Liver (tissue), 9 donors: ENCODE results near the gene ABCC1. TPM values are rescaled to one million over a fixed set of nuclear protein-coding genes. Genes with fewer than 3 reads are reported as not detected.
"Not testable (repeated sequence)": the region's sequence is repeated elsewhere in the genome, so short reads cannot be mapped to it uniquely, and the experiment has no call there.

Source experiments
- DNase-seq: peaks from one replicate; pipeline ENCODE4 v3.0.0-alpha.2; 2017; ENCODE audit warnings: low spot score
- H3K27ac ChIP-seq, 2 donors: one replicate each; pipeline ENCODE4 v1.7.0; 2013; ENCODE audit warnings: inconsistent platforms in 2 of 2, low read length in 2 of 2, control low read depth in 1 of 2, low read depth in 1 of 2, mild to moderate bottlenecking in 1 of 2
- H3K27me3 ChIP-seq, 4 donors: one replicate each; pipeline versions ENCODE4 v1.6.1 to v1.7.0; 2013; ENCODE audit warnings: low read length in 3 of 4, inconsistent platforms in 1 of 4, mild to moderate bottlenecking in 1 of 4, moderate library complexity in 1 of 4; ENCODE audit not compliant: control insufficient read depth in 4 of 4, insufficient read depth in 4 of 4
- H3K36me3 ChIP-seq, 4 donors: one replicate each; pipeline versions ENCODE4 v1.6.1 to v1.7.0; 2013; ENCODE audit warnings: low read length in 3 of 4, mild to moderate bottlenecking in 3 of 4, low read depth in 1 of 4, moderate library complexity in 1 of 4; ENCODE audit not compliant: control insufficient read depth in 4 of 4, insufficient read depth in 3 of 4
- H3K4me1 ChIP-seq, 4 donors: one replicate each; pipeline versions ENCODE4 v1.6.1 to v1.7.0; 2013; ENCODE audit warnings: low read length in 3 of 4, mild to moderate bottlenecking in 3 of 4, moderate library complexity in 1 of 4; ENCODE audit not compliant: control insufficient read depth in 4 of 4, insufficient read depth in 4 of 4
- H3K4me3 ChIP-seq, 3 donors: one replicate each; pipeline versions ENCODE4 v1.6.1 to v1.7.0; 2013; ENCODE audit warnings: low read length in 3 of 3, control low read depth in 1 of 3, low read depth in 1 of 3, mild to moderate bottlenecking in 1 of 3
- H3K9ac ChIP-seq, 2 donors: one replicate each; pipeline ENCODE4 v1.7.0; 2013; ENCODE audit warnings: low read length in 2 of 2, mild to moderate bottlenecking in 2 of 2, moderate library complexity in 2 of 2, control low read depth in 1 of 2, low read depth in 1 of 2
- H3K9me3 ChIP-seq, 4 donors: one replicate each; pipeline versions ENCODE4 v1.6.1 to v1.7.0; 2013; ENCODE audit warnings: low read length in 3 of 4; ENCODE audit not compliant: control insufficient read depth in 4 of 4
- CTCF ChIP-seq: fragments of 150-350 bp; IDR thresholded peaks from 2 replicates; pipeline ENCODE4 v1.5.1; 2017; ENCODE audit warnings: improper control_type of control experiment, low read depth, low read length; ENCODE audit not compliant: missing input control
- EGR1 ChIP-seq, 2 donors: IDR thresholded peaks; 2 replicates each; pipeline ENCODE4 v1.6.1; 2016 to 2018; ENCODE audit warnings: antibody characterized with exemption in 2 of 2, low read depth in 2 of 2
- FOXA2 ChIP-seq: IDR thresholded peaks from 2 replicates; pipeline ENCODE4 v1.6.1; 2016; ENCODE audit warnings: antibody characterized with exemption
- GABPA ChIP-seq, 2 donors: IDR thresholded peaks in 1 of 2; conservative IDR thresholded peaks in 1 of 2; 2 replicates each; pipeline ENCODE4 v1.6.1; 2016; ENCODE audit warnings: antibody characterized with exemption in 2 of 2, mild to moderate bottlenecking in 1 of 2, moderate library complexity in 1 of 2
- HNF4A ChIP-seq, 2 donors: conservative IDR thresholded peaks; 2 replicates each; pipeline ENCODE4 v1.6.1; 2016; ENCODE audit warnings: antibody characterized with exemption in 2 of 2, mild to moderate bottlenecking in 2 of 2
- HNF4G ChIP-seq: IDR thresholded peaks from 2 replicates; pipeline ENCODE4 v1.6.1; 2016; ENCODE audit warnings: antibody characterized with exemption
- JUND ChIP-seq, 2 donors: IDR thresholded peaks; 2 replicates each; pipeline ENCODE4 v1.6.1; 2016; ENCODE audit warnings: antibody characterized with exemption in 2 of 2
- NR2F2 ChIP-seq: IDR thresholded peaks from 2 replicates; pipeline ENCODE4 v1.6.1; 2016; ENCODE audit warnings: antibody characterized with exemption
- SP1 ChIP-seq: IDR thresholded peaks from 2 replicates; pipeline ENCODE4 v1.6.1; 2018; ENCODE audit warnings: antibody characterized with exemption, mild to moderate bottlenecking
- TAF1 ChIP-seq: conservative IDR thresholded peaks from 2 replicates; pipeline ENCODE4 v1.6.1; 2016; ENCODE audit warnings: antibody characterized with exemption, mild to moderate bottlenecking
- YY1 ChIP-seq: IDR thresholded peaks from 2 replicates; pipeline ENCODE4 v1.6.1; 2016; ENCODE audit warnings: antibody characterized with exemption, mild to moderate bottlenecking
- WGBS: extraction: QIAGEN DNeasy Blood & Tissue Kit; methylation state at CpG from one replicate; pipeline ENCODE4 v1.1.7; 2013; 5-methylcytosine and 5-hydroxymethylcytosine counted together
- polyA plus RNA-seq, 2 donors: library from polyadenylated mRNA; stranded (reverse) in 1 of 2; unstranded in 1 of 2; fragments of 200-250 nt in 1 of 2; fragments of >200 nt in 1 of 2; fragmentation: Nextera tagmentation in 1 of 2; extraction: Ambion mirVana in 1 of 2; gene quantifications; one replicate each; pipeline versions ENCODE4 v1.2.1 to v1.2.3, GENCODE V29; 2013 to 2015
- total RNA-seq, 2 donors: library from RNA; depleted of rRNA; stranded (reverse); fragments of >200 nt; gene quantifications; one replicate each; pipeline ENCODE4 v1.2.3, GENCODE V29; 2014
- TF ChIP-seq, protein P1 (sequence below): IDR thresholded peaks from 2 replicates; pipeline ENCODE4 v1.6.1; 2016; ENCODE audit warnings: antibody characterized with exemption
- TF ChIP-seq, protein P2 (sequence below): IDR thresholded peaks from 2 replicates; pipeline ENCODE4 v1.6.1; 2016; ENCODE audit warnings: antibody characterized with exemption
- TF ChIP-seq, protein P3 (sequence below): IDR thresholded peaks from 2 replicates; pipeline ENCODE4 v1.6.1; 2016; ENCODE audit warnings: antibody characterized with exemption
- donor health status: healthy.
- donor health status: healthy.
- donor health status: healthy.
- donor health status: healthy.
- donor health status: healthy.

ABCC1 gene
- total and polyA plus RNA-seq, 4 donors: 0.85 to 7.7 (median 4.2) TPM

- Histone ChIP-seq H3K4me1 (peaks cover 0 to 7% (median 2%) of the 10 kb centered on the region in 4 donors), H3K27me3 (no peaks in the 10 kb centered on the region), H3K9ac (no peak overlapping the region), H3K4me3 (no peak overlapping the region), H3K9me3 (no peaks in the 10 kb centered on the region), H3K27ac (no peak overlapping the region), H3K36me3 (peaks cover under 1 to 75% (median 50%) of the 10 kb centered on the region in 4 donors)
- TF ChIP-seq FOXA2: no peak
- TF ChIP-seq GABPA (IDR thresholded peaks at IDR 0.05 in 1 of 2, conservative IDR thresholded peaks at IDR 0.05 in 1 of 2): no peak
- TF ChIP-seq, protein P1, sequence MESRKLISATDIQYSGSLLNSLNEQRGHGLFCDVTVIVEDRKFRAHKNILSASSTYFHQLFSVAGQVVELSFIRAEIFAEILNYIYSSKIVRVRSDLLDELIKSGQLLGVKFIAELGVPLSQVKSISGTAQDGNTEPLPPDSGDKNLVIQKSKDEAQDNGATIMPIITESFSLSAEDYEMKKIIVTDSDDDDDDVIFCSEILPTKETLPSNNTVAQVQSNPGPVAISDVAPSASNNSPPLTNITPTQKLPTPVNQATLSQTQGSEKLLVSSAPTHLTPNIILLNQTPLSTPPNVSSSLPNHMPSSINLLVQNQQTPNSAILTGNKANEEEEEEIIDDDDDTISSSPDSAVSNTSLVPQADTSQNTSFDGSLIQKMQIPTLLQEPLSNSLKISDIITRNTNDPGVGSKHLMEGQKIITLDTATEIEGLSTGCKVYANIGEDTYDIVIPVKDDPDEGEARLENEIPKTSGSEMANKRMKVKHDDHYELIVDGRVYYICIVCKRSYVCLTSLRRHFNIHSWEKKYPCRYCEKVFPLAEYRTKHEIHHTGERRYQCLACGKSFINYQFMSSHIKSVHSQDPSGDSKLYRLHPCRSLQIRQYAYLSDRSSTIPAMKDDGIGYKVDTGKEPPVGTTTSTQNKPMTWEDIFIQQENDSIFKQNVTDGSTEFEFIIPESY: no peak
- no peak for TF ChIP-seq YY1
- no peak for TF ChIP-seq EGR1 (IDR thresholded peaks at IDR 0.05; ENCODE audit: low read depth in 2 of 2)
- TF ChIP-seq CTCF: no peak
- TF ChIP-seq TAF1: no peak
- no peak for TF ChIP-seq JUND (IDR thresholded peaks at IDR 0.05)
- TF ChIP-seq, protein P2, sequence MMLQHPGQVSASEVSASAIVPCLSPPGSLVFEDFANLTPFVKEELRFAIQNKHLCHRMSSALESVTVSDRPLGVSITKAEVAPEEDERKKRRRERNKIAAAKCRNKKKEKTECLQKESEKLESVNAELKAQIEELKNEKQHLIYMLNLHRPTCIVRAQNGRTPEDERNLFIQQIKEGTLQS: no peak
- no peak for TF ChIP-seq HNF4A (conservative IDR thresholded peaks at IDR 0.05)
- no peak for DNase-seq
- 96% methylated on average over 7 of the region's 7 CpGs for WGBS
Measured at GRCh38 chr16:16178455-16179162, 229.2 kb downstream of the ABCC1 start.

- H3K9me3 ChIP-seq, H3K27me3 ChIP-seq, H3K9ac ChIP-seq, H3K27ac ChIP-seq, DNase-seq, H3K4me3 ChIP-seq, H3K4me1 ChIP-seq: not testable (repeated sequence)
- 74% methylated on average over 3 of the region's 3 CpGs for WGBS
- peaks cover 5 to 76% (median 47%) of the 10 kb centered on the region in 4 donors for H3K36me3 ChIP-seq
Measured at GRCh38 chr16:16181748-16182147, 232.3 kb downstream of the ABCC1 start.

- no peak for TF ChIP-seq FOXA2
- no peak for TF ChIP-seq CTCF
- TF ChIP-seq HNF4G: no peak
- no peak for TF ChIP-seq JUND (IDR thresholded peaks at IDR 0.05)
- TF ChIP-seq, protein P3, sequence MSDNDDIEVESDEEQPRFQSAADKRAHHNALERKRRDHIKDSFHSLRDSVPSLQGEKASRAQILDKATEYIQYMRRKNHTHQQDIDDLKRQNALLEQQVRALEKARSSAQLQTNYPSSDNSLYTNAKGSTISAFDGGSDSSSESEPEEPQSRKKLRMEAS: no peak
- no peak for TF ChIP-seq YY1
- no peak for TF ChIP-seq HNF4A (conservative IDR thresholded peaks at IDR 0.05)
- no peak for TF ChIP-seq EGR1 (IDR thresholded peaks at IDR 0.05; ENCODE audit: low read depth in 2 of 2)
- TF ChIP-seq SP1: no peak
- TF ChIP-seq NR2F2: no peak
- TF ChIP-seq, protein P2: no peak
- no peaks in the 10 kb centered on the region for H3K27me3 ChIP-seq
- no peak overlapping the region for H3K4me3 ChIP-seq
- H3K27ac ChIP-seq: no peak overlapping the region
- H3K4me1 ChIP-seq: peaks cover 0 to 2% (median 0%) of the 10 kb centered on the region in 4 donors
- peaks cover 5 to 73% (median 42%) of the 10 kb centered on the region in 4 donors for H3K36me3 ChIP-seq
- no peak for DNase-seq
- H3K9ac ChIP-seq: no peak overlapping the region
- WGBS: 91% methylated on average over 8 of the region's 8 CpGs
- H3K9me3 ChIP-seq: no peaks in the 10 kb centered on the region
Measured at GRCh38 chr16:16182918-16183317, 233.5 kb downstream of the ABCC1 start.
